GM19324 (cell line): Measurements from ENCODE around the gene KCND2.
"Not testable (repeated sequence)": the region's sequence is repeated elsewhere in the genome, so short reads cannot be mapped to it uniquely, and the experiment has no call there.

Experiments
- ATAC-seq: cut with Tn5 transposase; IDR thresholded peaks from one replicate; pipeline ENCODE4 v1.9.1; 2021; ENCODE audit warnings: mild to moderate bottlenecking, moderate library complexity; ENCODE audit not compliant: unreplicated experiment, low FRiP score

KCND2 gene

GRCh38 chr7:120567204-120567603 is 294.2 kb downstream of the KCND2 start:
- ATAC-seq, result no peak

- not testable (repeated sequence) for ATAC-seq
Observed at GRCh38 chr7:120578657-120579056, 305.7 kb downstream of the KCND2 start.

GRCh38 chr7:120582916-120583315 is 309.9 kb downstream of the KCND2 start:
- no peak for ATAC-seq

GRCh38 chr7:120583899-120584586 is 311.1 kb downstream of the KCND2 start:
- no peak for ATAC-seq

- ATAC-seq, result no peak
Observed at GRCh38 chr7:120586571-120586970, 313.6 kb downstream of the KCND2 start.

GRCh38 chr7:120587243-120587642 is 314.3 kb downstream of the KCND2 start:
- no peak for ATAC-seq

- ATAC-seq, result peak; percentile 45
Observed at GRCh38 chr7:120588416-120588815, 315.4 kb downstream of the KCND2 start.

GRCh38 chr7:120588862-120589261 is 315.9 kb downstream of the KCND2 start:
- no peak for ATAC-seq

GRCh38 chr7:120600607-120601006 is 327.6 kb downstream of the KCND2 start:
- no peak for ATAC-seq

- ATAC-seq, result no peak
Observed at GRCh38 chr7:120603366-120603765, 330.4 kb downstream of the KCND2 start.

- ATAC-seq, result no peak
Observed at GRCh38 chr7:120609136-120609753, 336.3 kb downstream of the KCND2 start.

- no peak for ATAC-seq
Observed at GRCh38 chr7:120611975-120612374, 339.0 kb downstream of the KCND2 start.

GRCh38 chr7:120615703-120616102 is 342.7 kb downstream of the KCND2 start:
- ATAC-seq, result peak; percentile 46

- peak; percentile 87 for ATAC-seq
Observed at GRCh38 chr7:120617275-120617674, 344.3 kb downstream of the KCND2 start.

GRCh38 chr7:120628251-120628650 is 355.3 kb downstream of the KCND2 start:
- ATAC-seq, result no peak

- ATAC-seq, result no peak
Observed at GRCh38 chr7:120639884-120640283, 366.9 kb downstream of the KCND2 start.

GRCh38 chr7:120645966-120646365 is 373.0 kb downstream of the KCND2 start:
- no peak for ATAC-seq

- no peak for ATAC-seq
Observed at GRCh38 chr7:120654241-120654640, 381.3 kb downstream of the KCND2 start.

GRCh38 chr7:120658516-120658915 is 385.5 kb downstream of the KCND2 start:
- ATAC-seq, result no peak

- no peak for ATAC-seq
Observed at GRCh38 chr7:120662291-120662690, 389.3 kb downstream of the KCND2 start.

- no peak for ATAC-seq
Observed at GRCh38 chr7:120665068-120665467, 392.1 kb downstream of the KCND2 start.

- ATAC-seq, result no peak
Observed at GRCh38 chr7:120675076-120675475, 402.1 kb downstream of the KCND2 start.
